MCF 10A (cell line): ENCODE results near the gene EP300. TPM values are rescaled to one million over a fixed set of nuclear protein-coding genes. Genes with fewer than 3 reads are reported as not detected.
"Not testable (repeated sequence)": the region's sequence is repeated elsewhere in the genome, so short reads cannot be mapped to it uniquely, and the experiment has no call there.

ENCODE experiments used
- BruUV-seq: library from RNA; stranded (reverse); fragments of 400-500 nt; replicated peaks from 2 replicates; lab custom pipeline; 2021; lab: Mats Ljungman, UMichigan
- CTCF ChIA-PET: fragments of 300-600 bp; sonication (Branson Sonifier 250); formaldehyde crosslinking; extraction: SDS; loops from one replicate; lab custom pipeline; 2021; ENCODE audit warnings: antibody characterized with exemption, inconsistent platforms; lab: Yijun Ruan, JAX
- POLR2A ChIA-PET: fragments of 300-600, 350-650 bp; sonication (Branson Sonifier 250); formaldehyde crosslinking; extraction: SDS; loops from one replicate; lab custom pipeline; 2020; ENCODE audit warnings: antibody characterized with exemption, inconsistent platforms; lab: Yijun Ruan, JAX
- DNase-seq: peaks from one replicate; pipeline ENCODE4 v3.0.0-alpha.2; 2018; ENCODE audit not compliant: unreplicated experiment
- H3K27ac Mint-ChIP-seq: one replicate; pipeline ENCODE4 v1.8.0; 2022; ENCODE audit warnings: mild to moderate bottlenecking, low read depth, mixed read lengths; ENCODE audit not compliant: unreplicated experiment
- H3K27me3 Mint-ChIP-seq: one replicate; pipeline ENCODE4 v1.8.0; 2022; ENCODE audit warnings: mixed read lengths; ENCODE audit not compliant: insufficient read depth, unreplicated experiment
- H3K36me3 Mint-ChIP-seq: one replicate; pipeline ENCODE4 v1.8.0; 2022; ENCODE audit warnings: mild to moderate bottlenecking, moderate library complexity, mixed read lengths; ENCODE audit not compliant: insufficient read depth, unreplicated experiment
- H3K4me1 Mint-ChIP-seq: one replicate; pipeline ENCODE4 v1.8.0; 2022; ENCODE audit warnings: mixed read lengths; ENCODE audit not compliant: insufficient read depth, unreplicated experiment
- H3K4me3 Mint-ChIP-seq: one replicate; pipeline ENCODE4 v1.8.0; 2022; ENCODE audit warnings: mild to moderate bottlenecking, moderate library complexity, mixed read lengths; ENCODE audit not compliant: unreplicated experiment
- H3K9me3 Mint-ChIP-seq: one replicate; pipeline ENCODE4 v1.8.0; 2022; ENCODE audit warnings: mixed read lengths; ENCODE audit not compliant: unreplicated experiment
- intact Hi-C: fragments of 100-400 bp; cut with micrococcal nuclease; formaldehyde crosslinking; loops from 2 replicates; pipeline ENCODE4 v1.14.1; 2022
- total RNA-seq: library from RNA; stranded (reverse); gene quantifications from 2 replicates; pipeline ENCODE4 v1.2.3, GENCODE V29; 2022
- TF ChIP-seq, protein P1 (sequence below): fragments of 200-600 bp; IDR thresholded peaks from one replicate; pipeline ENCODE4 v1.8.0; 2022; ENCODE audit warnings: antibody characterized with exemption, mild to moderate bottlenecking; ENCODE audit not compliant: unreplicated experiment

The EP300 gene
- total RNA-seq, 1 experiment from 2014 or later, result 53.3 TPM

DNA sequence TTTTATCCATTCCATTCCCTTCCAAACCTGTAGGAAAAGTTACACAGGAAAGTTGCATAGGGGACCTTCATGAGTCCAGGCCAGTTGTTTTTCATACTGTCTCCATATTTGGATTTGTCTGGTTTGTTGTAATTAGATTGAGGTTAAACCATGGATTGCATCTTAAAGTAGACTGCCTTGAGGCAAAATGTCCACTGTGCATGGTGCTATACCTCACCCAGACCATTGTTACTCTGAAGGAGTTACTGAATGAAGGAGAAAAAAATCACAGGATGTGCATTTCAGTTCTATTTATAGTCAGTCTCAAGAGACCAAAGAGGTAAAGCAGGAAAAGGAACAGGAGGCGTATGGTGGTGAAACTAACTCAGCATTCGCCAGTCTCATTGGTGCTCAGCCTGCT, 83.2 kb downstream of the EP300 start:
- H3K36me3 Mint-ChIP-seq, result peaks cover 98% of the 10 kb centered on the region
- H3K9me3 Mint-ChIP-seq, result no peaks in the 10 kb centered on the region
- intact Hi-C loops, result no loop called here
- no TSS peak for BruUV-seq
- no peak overlapping the region for H3K4me3 Mint-ChIP-seq
- H3K27me3 Mint-ChIP-seq, result no peaks in the 10 kb centered on the region
- H3K4me1 Mint-ChIP-seq, result no peaks in the 10 kb centered on the region
- POLR2A ChIA-PET, result no interaction called here
- TF ChIP-seq, protein P1, sequence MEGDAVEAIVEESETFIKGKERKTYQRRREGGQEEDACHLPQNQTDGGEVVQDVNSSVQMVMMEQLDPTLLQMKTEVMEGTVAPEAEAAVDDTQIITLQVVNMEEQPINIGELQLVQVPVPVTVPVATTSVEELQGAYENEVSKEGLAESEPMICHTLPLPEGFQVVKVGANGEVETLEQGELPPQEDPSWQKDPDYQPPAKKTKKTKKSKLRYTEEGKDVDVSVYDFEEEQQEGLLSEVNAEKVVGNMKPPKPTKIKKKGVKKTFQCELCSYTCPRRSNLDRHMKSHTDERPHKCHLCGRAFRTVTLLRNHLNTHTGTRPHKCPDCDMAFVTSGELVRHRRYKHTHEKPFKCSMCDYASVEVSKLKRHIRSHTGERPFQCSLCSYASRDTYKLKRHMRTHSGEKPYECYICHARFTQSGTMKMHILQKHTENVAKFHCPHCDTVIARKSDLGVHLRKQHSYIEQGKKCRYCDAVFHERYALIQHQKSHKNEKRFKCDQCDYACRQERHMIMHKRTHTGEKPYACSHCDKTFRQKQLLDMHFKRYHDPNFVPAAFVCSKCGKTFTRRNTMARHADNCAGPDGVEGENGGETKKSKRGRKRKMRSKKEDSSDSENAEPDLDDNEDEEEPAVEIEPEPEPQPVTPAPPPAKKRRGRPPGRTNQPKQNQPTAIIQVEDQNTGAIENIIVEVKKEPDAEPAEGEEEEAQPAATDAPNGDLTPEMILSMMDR, result no peak
- no peak for DNase-seq
- no peak overlapping the region for H3K27ac Mint-ChIP-seq
- CTCF ChIA-PET, result no interaction called here

DNA sequence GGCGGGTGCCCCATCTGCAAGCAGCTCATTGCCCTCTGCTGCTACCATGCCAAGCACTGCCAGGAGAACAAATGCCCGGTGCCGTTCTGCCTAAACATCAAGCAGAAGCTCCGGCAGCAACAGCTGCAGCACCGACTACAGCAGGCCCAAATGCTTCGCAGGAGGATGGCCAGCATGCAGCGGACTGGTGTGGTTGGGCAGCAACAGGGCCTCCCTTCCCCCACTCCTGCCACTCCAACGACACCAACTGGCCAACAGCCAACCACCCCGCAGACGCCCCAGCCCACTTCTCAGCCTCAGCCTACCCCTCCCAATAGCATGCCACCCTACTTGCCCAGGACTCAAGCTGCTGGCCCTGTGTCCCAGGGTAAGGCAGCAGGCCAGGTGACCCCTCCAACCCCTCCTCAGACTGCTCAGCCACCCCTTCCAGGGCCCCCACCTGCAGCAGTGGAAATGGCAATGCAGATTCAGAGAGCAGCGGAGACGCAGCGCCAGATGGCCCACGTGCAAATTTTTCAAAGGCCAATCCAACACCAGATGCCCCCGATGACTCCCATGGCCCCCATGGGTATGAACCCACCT, 84.7 kb downstream of the EP300 start:
- Mint-ChIP-seq H3K27ac (no peak overlapping the region), H3K9me3 (no peaks in the 10 kb centered on the region), H3K27me3 (no peaks in the 10 kb centered on the region), H3K36me3 (peaks cover 93% of the 10 kb centered on the region), H3K4me3 (no peak overlapping the region), H3K4me1 (peaks cover 8% of the 10 kb centered on the region)
- no peak for DNase-seq
- TF ChIP-seq, protein P1, result no peak
- CTCF ChIA-PET, result no interaction called here
- TSS peak; percentile 8 for BruUV-seq
- POLR2A ChIA-PET, result no interaction called here
- intact Hi-C loops, result no loop called here

DNA sequence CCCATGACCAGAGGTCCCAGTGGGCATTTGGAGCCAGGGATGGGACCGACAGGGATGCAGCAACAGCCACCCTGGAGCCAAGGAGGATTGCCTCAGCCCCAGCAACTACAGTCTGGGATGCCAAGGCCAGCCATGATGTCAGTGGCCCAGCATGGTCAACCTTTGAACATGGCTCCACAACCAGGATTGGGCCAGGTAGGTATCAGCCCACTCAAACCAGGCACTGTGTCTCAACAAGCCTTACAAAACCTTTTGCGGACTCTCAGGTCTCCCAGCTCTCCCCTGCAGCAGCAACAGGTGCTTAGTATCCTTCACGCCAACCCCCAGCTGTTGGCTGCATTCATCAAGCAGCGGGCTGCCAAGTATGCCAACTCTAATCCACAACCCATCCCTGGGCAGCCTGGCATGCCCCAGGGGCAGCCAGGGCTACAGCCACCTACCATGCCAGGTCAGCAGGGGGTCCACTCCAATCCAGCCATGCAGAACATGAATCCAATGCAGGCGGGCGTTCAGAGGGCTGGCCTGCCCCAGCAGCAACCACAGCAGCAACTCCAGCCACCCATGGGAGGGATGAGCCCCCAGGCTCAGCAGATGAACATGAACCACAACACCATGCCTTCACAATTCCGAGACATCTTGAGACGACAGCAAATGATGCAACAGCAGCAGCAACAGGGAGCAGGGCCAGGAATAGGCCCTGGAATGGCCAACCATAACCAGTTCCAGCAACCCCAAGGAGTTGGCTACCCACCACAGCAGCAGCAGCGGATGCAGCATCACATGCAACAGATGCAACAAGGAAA, 85.4 kb downstream of the EP300 start:
- no peak for DNase-seq
- H3K27ac Mint-ChIP-seq, result no peak overlapping the region
- H3K4me3 Mint-ChIP-seq, result no peak overlapping the region
- no peaks in the 10 kb centered on the region for H3K27me3 Mint-ChIP-seq
- TF ChIP-seq, protein P1, result no peak
- no TSS peak for BruUV-seq
- POLR2A ChIA-PET, result no interaction called here
- no peaks in the 10 kb centered on the region for H3K9me3 Mint-ChIP-seq
- peaks cover 93% of the 10 kb centered on the region for H3K36me3 Mint-ChIP-seq
- intact Hi-C loops, result no loop called here
- peaks cover 8% of the 10 kb centered on the region for H3K4me1 Mint-ChIP-seq
- CTCF ChIA-PET, result no interaction called here

DNA sequence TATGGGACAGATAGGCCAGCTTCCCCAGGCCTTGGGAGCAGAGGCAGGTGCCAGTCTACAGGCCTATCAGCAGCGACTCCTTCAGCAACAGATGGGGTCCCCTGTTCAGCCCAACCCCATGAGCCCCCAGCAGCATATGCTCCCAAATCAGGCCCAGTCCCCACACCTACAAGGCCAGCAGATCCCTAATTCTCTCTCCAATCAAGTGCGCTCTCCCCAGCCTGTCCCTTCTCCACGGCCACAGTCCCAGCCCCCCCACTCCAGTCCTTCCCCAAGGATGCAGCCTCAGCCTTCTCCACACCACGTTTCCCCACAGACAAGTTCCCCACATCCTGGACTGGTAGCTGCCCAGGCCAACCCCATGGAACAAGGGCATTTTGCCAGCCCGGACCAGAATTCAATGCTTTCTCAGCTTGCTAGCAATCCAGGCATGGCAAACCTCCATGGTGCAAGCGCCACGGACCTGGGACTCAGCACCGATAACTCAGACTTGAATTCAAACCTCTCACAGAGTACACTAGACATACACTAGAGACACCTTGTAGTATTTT, 86.1 kb downstream of the EP300 start:
- no peak for DNase-seq
- no TSS peak for BruUV-seq
- POLR2A ChIA-PET, result no interaction called here

DNA sequence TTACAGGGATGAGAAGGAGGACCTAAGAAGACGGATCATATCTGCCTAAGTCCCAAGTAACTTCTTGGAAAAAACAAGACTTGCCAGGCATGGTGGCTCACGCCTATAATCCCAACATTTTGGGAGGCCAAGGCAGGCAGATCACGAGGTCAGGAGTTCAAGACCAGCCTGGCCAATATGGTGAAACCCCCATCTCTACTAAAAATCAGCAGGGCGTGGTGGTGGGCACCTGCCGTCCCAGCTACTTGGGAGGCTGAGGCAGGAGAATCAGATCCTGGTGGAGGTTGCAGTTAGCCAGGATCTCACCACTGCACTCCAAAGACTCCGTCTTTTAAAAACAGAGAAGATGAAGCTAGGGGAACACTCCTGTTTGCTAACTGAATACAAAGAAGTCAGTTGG, 88.0 kb downstream of the EP300 start:
- peaks cover 68% of the 10 kb centered on the region for H3K36me3 Mint-ChIP-seq
- H3K4me1 Mint-ChIP-seq, DNase-seq, H3K27me3 Mint-ChIP-seq, H3K27ac Mint-ChIP-seq, H3K9me3 Mint-ChIP-seq, intact Hi-C loops, BruUV-seq, H3K4me3 Mint-ChIP-seq: not testable (repeated sequence)
- CTCF ChIA-PET, result interaction anchor here (0.6 kb wide), 1 partner anchor 711 kb away, joined by 5 read pairs; no protein-coding TSS in a partner anchor
- POLR2A ChIA-PET, result interaction anchor here (1.4 kb wide), 1 partner anchor 14 kb away, joined by 4 read pairs; no protein-coding TSS in a partner anchor

More for the DNA sequence above, 86.1 kb downstream of the EP300 start:
- intact Hi-C loops, result no loop called here
- H3K27me3 Mint-ChIP-seq, result no peaks in the 10 kb centered on the region
- CTCF ChIA-PET, result interaction anchor here (0.6 kb wide), 1 partner anchor 301 kb away, joined by 3 read pairs; no protein-coding TSS in a partner anchor
- no peak overlapping the region for H3K4me3 Mint-ChIP-seq
- H3K36me3 Mint-ChIP-seq, result peaks cover 86% of the 10 kb centered on the region
- no peak overlapping the region for H3K27ac Mint-ChIP-seq
- no peaks in the 10 kb centered on the region for H3K9me3 Mint-ChIP-seq
- TF ChIP-seq, protein P1, result no peak
- peaks cover 8% of the 10 kb centered on the region for H3K4me1 Mint-ChIP-seq
